GM21825 (cell line): ENCODE measurements around the gene SLC10A4.
"Not testable (repeated sequence)": the region's sequence is repeated elsewhere in the genome, so short reads cannot be mapped to it uniquely, and the experiment has no call there.

Experiments used
- ATAC-seq: cut with Tn5 transposase; IDR thresholded peaks from one replicate; pipeline ENCODE4 v1.9.1; 2021; ENCODE audit warnings: mild to moderate bottlenecking, moderate library complexity; ENCODE audit not compliant: unreplicated experiment

Gene SLC10A4

DNA sequence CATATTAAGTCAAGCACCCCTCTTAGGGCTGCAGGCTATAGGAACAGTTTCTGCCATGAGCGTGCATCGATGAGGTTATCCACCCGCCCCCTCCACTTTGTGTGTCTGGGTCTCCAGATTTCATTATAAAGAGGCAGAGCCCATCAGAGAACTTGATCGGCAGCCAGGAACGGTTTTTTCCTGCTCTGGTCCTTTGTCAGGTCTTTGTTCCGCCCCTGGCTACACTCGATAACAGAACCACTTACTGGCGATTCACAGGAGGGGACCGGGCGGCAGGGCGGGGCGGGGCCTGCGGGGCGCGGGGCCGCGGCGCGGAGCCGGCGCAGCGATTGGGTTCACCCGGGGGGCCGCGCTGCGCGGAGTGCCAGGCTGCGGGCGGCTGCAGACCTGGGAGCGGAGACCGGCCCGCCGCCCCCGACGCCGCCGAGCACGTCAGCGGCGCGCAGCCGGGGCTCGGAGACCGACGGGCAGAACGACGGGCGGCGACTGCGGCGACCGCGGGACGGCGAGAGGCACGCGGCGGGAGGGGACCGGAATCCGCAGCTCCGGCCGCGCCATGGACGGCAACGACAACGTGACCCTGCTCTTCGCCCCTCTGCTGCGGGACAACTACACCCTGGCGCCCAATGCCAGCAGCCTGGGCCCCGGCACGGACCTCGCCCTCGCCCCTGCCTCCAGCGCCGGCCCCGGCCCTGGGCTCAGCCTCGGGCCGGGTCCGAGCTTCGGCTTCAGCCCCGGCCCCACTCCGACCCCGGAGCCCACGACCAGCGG is at the start of gene SLC10A4:
Gene SLC10A4, plus strand, starts transcription at position 338 of the 771 bp plus-strand sequence. Its CDS starts 219 bp downstream, at position 557.
- ATAC-seq, result no peak

DNA sequence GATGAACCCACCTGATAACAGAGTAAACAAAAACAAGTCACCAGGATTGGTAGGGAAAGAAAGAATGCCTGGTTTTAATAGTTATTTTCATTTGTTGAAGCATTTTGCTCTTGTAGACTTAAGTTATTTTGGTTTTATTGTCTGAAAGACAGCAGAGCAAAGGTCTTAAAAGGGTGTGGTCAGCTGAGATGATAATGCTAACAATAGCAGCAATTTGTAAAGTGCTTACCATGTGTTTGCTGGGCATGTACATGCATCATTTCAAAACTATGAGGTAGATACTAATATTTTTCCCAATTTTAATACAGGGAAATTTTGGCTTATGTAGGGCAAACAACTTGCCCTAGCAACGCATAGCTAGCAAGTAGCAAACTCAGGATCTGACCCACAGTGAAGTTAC is 46.8 kb upstream of the SLC10A4 start:
- ATAC-seq, result no peak

GRCh38 chr4:48439988-48440387 is 43.2 kb upstream of the SLC10A4 start:
- no peak for ATAC-seq

- not testable (repeated sequence) for ATAC-seq
Measured at GRCh38 chr4:48440914-48441313, 42.2 kb upstream of the SLC10A4 start.

- ATAC-seq, result no peak
Measured at GRCh38 chr4:48445704-48446103, 37.4 kb upstream of the SLC10A4 start.

GRCh38 chr4:48446642-48447041 is 36.5 kb upstream of the SLC10A4 start:
- ATAC-seq, result no peak

- ATAC-seq, result no peak
Measured at GRCh38 chr4:48449151-48449550, 34.0 kb upstream of the SLC10A4 start.

DNA sequence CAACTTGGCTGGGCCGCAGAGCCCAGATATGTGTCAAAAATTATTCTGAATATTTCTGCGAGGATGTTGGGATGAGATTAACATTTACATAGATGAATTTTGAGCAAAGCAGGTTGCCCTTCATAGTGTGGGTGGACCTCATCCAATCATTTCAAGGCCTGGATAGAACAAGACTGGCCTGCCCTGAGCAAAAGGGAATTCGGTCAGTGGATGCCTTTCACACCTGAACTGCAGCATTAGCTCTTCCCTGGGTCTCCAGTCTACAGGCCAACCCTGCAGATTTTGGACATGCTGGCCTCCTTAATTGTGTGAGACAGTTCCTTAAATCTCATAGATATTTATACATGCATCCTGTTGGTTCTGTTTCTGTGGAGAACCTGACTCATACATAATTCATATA is 32.4 kb upstream of the SLC10A4 start:
- no peak for ATAC-seq

DNA sequence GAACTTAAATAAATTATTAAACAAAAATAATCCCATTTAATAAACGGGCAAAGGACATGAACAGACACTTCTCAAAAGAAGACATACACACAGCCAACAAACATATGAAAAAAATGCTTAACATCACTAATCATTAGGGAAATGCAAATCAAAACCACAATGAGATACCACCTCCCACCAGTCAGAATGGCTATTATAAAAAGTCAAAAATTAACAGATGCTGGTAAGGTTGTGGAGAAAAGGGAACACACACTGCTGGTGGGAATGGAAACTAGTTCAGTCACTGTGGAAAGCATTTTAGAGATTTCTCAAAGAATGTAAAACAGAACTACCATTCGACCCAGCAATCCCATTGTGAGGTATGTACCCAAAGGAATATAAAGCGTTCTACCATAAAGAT is 31.5 kb upstream of the SLC10A4 start:
- not testable (repeated sequence) for ATAC-seq

- ATAC-seq, result no peak
Measured at GRCh38 chr4:48454591-48454990, 28.6 kb upstream of the SLC10A4 start.

DNA sequence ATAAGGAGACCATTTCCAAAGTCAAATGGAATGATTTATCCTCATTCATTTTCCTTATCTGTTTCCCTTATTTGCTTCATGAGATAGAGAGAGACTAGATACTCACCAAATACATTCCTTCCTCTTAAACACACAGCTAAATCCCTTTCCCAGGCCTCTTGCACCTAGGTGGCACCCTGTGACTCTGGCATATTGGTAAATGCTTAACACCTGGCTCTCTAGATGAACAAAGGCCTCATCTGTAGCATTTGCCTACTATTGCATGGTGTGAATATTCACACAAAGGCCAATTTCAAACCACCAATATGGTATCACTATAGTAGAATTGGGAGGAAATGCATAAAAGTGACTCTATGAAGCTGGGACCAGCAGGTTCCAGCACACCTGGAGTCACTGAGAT is 22.1 kb upstream of the SLC10A4 start:
- no peak for ATAC-seq

- no peak for ATAC-seq
Measured at GRCh38 chr4:48462363-48462762, 20.8 kb upstream of the SLC10A4 start.

GRCh38 chr4:48467442-48467841 is 15.7 kb upstream of the SLC10A4 start:
- no peak for ATAC-seq

GRCh38 chr4:48467891-48468290 is 15.3 kb upstream of the SLC10A4 start:
- ATAC-seq, result no peak

DNA sequence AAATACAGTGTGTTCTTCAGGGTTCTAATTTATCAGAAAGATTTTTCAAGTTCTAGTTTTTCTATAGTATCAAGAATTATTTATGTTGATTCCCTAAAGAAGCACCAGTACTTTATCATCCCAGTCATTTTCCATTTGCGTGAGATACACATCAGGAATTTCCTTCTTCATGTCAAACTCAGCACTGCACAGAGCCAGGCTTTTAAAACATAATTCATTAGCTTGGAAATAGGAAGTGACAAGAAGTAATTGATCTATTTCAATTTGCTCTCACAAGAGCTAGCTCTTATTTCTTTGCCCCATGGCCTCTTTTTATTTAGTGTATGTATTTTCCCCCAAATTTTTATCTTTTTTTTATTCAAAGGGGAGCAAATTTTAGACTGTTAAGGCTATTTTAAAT is 13.0 kb upstream of the SLC10A4 start:
- ATAC-seq, result no peak

GRCh38 chr4:48470570-48470969 is 12.6 kb upstream of the SLC10A4 start:
- no peak for ATAC-seq

GRCh38 chr4:48472794-48473193 is 10.3 kb upstream of the SLC10A4 start:
- ATAC-seq, result no peak

DNA sequence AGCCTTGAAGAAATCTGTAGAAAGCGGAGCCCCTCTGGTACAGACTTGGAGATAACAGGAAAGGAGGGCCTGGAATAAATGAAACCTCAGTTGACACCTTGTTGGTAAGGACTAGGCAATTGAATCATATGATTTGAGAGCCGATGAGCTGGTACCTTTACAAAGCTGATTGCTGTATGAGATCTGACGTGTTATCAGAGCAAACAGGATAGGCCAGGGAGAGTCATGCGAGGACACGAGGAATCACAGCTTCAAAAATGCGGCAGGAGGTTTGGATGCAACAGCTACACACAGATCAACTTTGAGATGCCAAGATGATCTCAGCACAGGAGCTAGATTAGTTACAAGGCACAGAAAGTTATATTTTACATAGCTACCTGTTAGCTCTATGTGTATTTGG is 7.4 kb upstream of the SLC10A4 start:
- no peak for ATAC-seq

GRCh38 chr4:48478273-48478672 is 4.9 kb upstream of the SLC10A4 start:
- no peak for ATAC-seq

DNA sequence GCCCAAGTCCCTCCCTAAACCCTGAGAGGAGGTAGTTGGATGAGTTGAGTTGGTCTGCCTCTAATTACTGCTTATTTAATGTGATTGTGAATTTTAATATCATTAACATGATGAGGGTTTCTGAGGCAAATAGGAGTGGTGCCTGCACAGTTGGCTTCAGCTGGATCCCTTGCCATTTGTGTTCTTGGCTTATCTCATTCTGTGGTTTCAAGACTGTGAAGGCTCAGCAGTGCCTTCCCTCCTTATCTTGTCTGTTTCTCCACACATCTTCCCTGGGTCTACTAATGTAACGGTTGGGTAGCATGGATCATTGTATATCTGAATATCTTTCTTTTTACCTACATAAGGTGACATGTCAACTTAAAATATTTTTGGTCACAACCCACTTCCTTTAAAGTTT is 1.6 kb upstream of the SLC10A4 start:
- no peak for ATAC-seq

DNA sequence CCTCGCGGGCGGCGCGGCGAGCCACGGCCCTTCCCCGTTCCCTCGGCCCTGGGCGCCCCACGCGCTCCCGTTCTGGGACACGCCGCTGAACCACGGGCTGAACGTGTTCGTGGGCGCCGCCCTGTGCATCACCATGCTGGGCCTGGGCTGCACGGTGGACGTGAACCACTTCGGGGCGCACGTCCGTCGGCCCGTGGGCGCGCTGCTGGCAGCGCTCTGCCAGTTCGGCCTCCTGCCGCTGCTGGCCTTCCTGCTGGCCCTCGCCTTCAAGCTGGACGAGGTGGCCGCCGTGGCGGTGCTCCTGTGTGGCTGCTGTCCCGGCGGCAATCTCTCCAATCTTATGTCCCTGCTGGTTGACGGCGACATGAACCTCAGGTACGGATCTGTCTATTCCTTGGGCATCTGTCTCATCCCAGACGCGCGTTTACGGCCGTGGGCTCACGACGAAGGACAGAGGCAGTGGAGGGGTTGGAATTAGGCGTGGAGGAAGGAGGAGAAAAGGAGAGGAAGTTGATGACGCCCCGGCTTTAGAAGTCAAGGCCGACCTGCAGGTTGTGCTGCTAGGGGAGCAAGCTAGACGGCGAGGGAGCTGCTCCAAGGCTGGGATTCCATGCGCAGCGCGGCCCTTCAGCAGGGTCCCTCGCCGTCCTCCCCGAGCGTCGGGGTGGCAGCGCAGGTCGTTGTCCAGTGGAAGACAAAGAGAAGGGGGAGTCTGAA is 792 bp downstream of the SLC10A4 start:
- ATAC-seq, result no peak

GRCh38 chr4:48484494-48485168 is 1.5 kb downstream of the SLC10A4 start:
- ATAC-seq, result no peak
